HFFc6 (cell line): Measurements from ENCODE around the gene A4GALT. TPM values are rescaled to one million over a fixed set of nuclear protein-coding genes. Genes with fewer than 3 reads are reported as not detected.

Experiments used
- DNase-seq: peaks from one replicate; pipeline ENCODE4 v3.0.0-alpha.2; 2018
- H3K27ac Mint-ChIP-seq: 2 replicates; pipeline ENCODE4 v1.8.0; 2020; ENCODE audit warnings: mild to moderate bottlenecking, mixed read lengths
- H3K27me3 Mint-ChIP-seq: 2 replicates; pipeline ENCODE4 v1.8.0; 2021; ENCODE audit warnings: mild to moderate bottlenecking, moderate library complexity, mixed read lengths; ENCODE audit not compliant: insufficient read depth
- H3K36me3 Mint-ChIP-seq: 2 replicates; pipeline ENCODE4 v1.8.0; 2021; ENCODE audit warnings: low read depth, mixed read lengths
- H3K4me1 Mint-ChIP-seq: 2 replicates; pipeline ENCODE4 v1.8.0; 2020; ENCODE audit warnings: low read depth, mixed read lengths
- H3K4me3 Mint-ChIP-seq: 2 replicates; pipeline ENCODE4 v1.8.0; 2020; ENCODE audit warnings: mild to moderate bottlenecking, moderate library complexity, mixed read lengths
- H3K9me3 Mint-ChIP-seq: 2 replicates; pipeline ENCODE4 v1.8.0; 2020; ENCODE audit warnings: mild to moderate bottlenecking, mixed read lengths
- CTCF ChIP-seq: fragments of 200-600 bp; sonication (generic); IDR thresholded peaks from 2 replicates; pipeline ENCODE4 v1.5.0; 2021; ENCODE audit warnings: antibody characterized with exemption, mild to moderate bottlenecking
- total RNA-seq, 6 experiments: library from RNA; stranded (reverse); fragmentation: NEBNext Ultra II Directional; extraction: Animal tissue kit (Norgen Biotek cat#: 25700); gene quantifications; 2 replicates in 1 of 6; 3 replicates in 5 of 6; pipeline ENCODE4 v1.2.3, GENCODE V29; 2021

The A4GALT gene
- total RNA-seq, 6 experiments from 2014 or later = 12.2 to 14.3 (median 13.1) TPM

- Mint-ChIP-seq H3K4me1 (peaks cover 51% of the 10 kb centered on the region), H3K27me3 (peaks cover 9% of the 10 kb centered on the region), H3K36me3 (no peaks in the 10 kb centered on the region), H3K9me3 (no peaks in the 10 kb centered on the region), H3K4me3 (peak overlapping the region; percentile 88), H3K27ac (peak overlapping the region; percentile 42)
- no peak for TF ChIP-seq CTCF
- no peak for DNase-seq
These were observed 911 bp downstream of the A4GALT start for GRCh38 chr22:42719656-42720262.

- Mint-ChIP-seq H3K36me3 (no peaks in the 10 kb centered on the region), H3K27ac (peak overlapping the region; percentile 42), H3K4me3 (peak overlapping the region; percentile 88), H3K27me3 (peaks cover 9% of the 10 kb centered on the region), H3K9me3 (no peaks in the 10 kb centered on the region), H3K4me1 (peaks cover 55% of the 10 kb centered on the region)
- DNase-seq = peak; percentile 25
- no peak; the same call in 1 of the 2 replicates for TF ChIP-seq CTCF
These were observed 1.5 kb downstream of the A4GALT start for GRCh38 chr22:42719133-42719532.

- Mint-ChIP-seq H3K27ac (no peak overlapping the region; the same call in 1 of the 2 replicates), H3K36me3 (peaks cover 5% of the 10 kb centered on the region; the same call in 1 of the 2 replicates), H3K4me3 (no peak overlapping the region), H3K4me1 (peaks cover 53% of the 10 kb centered on the region), H3K27me3 (peaks cover 3% of the 10 kb centered on the region), H3K9me3 (no peaks in the 10 kb centered on the region)
- TF ChIP-seq CTCF = no peak
- DNase-seq = no peak
These were observed 3.3 kb downstream of the A4GALT start for GRCh38 chr22:42717197-42717928.

GRCh38 chr22:42716649-42717127 is 4.0 kb downstream of the A4GALT start:
- Mint-ChIP-seq H3K27ac (no peak overlapping the region), H3K4me3 (no peak overlapping the region), H3K36me3 (peaks cover 5% of the 10 kb centered on the region; the same call in 1 of the 2 replicates), H3K27me3 (peaks cover 3% of the 10 kb centered on the region), H3K4me1 (peaks cover 51% of the 10 kb centered on the region), H3K9me3 (no peaks in the 10 kb centered on the region)
- DNase-seq = no peak
- no peak for TF ChIP-seq CTCF

GRCh38 chr22:42716221-42716620 is 4.4 kb downstream of the A4GALT start:
- Mint-ChIP-seq H3K9me3 (peaks cover 3% of the 10 kb centered on the region; the same call in 1 of the 2 replicates), H3K27me3 (peaks cover 3% of the 10 kb centered on the region), H3K27ac (no peak overlapping the region), H3K4me3 (no peak overlapping the region), H3K4me1 (peaks cover 50% of the 10 kb centered on the region), H3K36me3 (peaks cover 8% of the 10 kb centered on the region)
- DNase-seq = no peak
- no peak for TF ChIP-seq CTCF
